ENCODE data around the gene DDC.
"Not testable (repeated sequence)": the region's sequence is repeated elsewhere in the genome, so short reads cannot be mapped to it uniquely, and the experiment has no call there.

DDC gene

GRCh38 chr7:50533866-50534265 lies 31.3 kb downstream of the DDC start:
- no peak overlapping the region for H3K4me3 ChIP-seq (ENCODE audit: low read depth, low read length)
- ChIA-PET CTCF (interaction anchor here (0.6 to 1.1 kb wide), 3 partner anchors 29 to 627 kb away, joined by 3 read pairs; no protein-coding TSS in a partner anchor), POLR2A (no interaction called here)
- no peak for DNase-seq (ENCODE audit: low read depth, low spot score)
- TF ChIP-seq CTCF (IDR thresholded peaks at IDR 0.05; ENCODE audit: insufficient read depth, low read length, missing control alignments): no peak

DNA sequence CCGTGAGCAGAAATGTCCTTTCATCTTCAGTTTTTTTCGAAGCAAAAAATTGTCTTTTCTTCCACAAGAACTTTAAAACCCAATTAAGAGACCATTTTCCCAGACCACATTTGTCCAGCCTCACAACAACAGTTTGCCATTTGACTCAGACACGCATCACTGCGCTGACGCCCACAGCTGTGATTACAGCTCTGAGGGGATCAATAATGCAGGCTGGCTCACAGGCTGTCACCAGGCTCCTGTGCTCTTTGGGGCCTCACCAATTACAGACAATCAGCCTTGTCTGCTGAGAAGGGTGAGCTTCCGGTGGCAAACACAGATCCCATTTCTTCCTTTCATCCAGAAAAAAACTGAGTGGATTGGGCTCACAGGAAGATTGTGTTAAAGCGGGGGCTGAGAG lies 33.3 kb downstream of the DDC start:
- POLR2A ChIA-PET: no interaction called here
- TF ChIP-seq CTCF (IDR thresholded peaks at IDR 0.05; ENCODE audit: insufficient read depth, low read length, missing control alignments): no peak
- DNase-seq (ENCODE audit: low read depth, low spot score): no peak
- H3K4me3 ChIP-seq (ENCODE audit: low read depth, low read length): no peak overlapping the region
- CTCF ChIA-PET: interaction anchor here (1.4 kb wide), 1 partner anchor 147 kb away, joined by 3 read pairs; no protein-coding TSS in a partner anchor

DNA sequence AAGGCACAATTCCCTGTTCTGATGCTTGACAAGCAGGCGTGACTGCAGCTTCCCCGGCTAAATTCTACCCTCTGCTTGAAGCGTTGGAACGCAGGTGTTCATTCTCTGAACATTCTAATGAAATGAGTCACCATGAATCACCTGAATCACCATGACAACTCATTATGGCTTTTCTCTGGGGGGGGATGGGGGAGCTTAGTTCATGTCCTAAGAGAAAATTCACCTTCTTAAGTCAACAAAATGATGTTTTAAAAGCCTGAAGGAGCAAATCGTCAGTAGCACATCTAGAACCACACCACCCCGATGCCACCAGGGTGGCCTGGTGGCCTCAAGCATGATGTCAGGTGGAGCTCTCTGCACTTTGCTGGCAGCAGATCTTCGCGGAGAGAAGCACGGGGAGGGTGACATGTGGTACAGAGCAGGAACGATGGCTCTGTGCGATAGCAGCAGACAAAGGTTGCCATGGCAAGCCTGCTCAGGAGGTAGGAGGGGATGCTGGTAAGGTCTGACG lies 33.7 kb downstream of the DDC start:
- TF ChIP-seq CTCF (IDR thresholded peaks at IDR 0.05; ENCODE audit: insufficient read depth, low read length, missing control alignments): no peak
- ChIA-PET POLR2A (no interaction called here), CTCF (no interaction called here)
- no peak for DNase-seq (ENCODE audit: low read depth, low spot score)
- no peak overlapping the region for H3K4me3 ChIP-seq (ENCODE audit: low read depth, low read length)

GRCh38 chr7:50530766-50531165 lies 34.4 kb downstream of the DDC start:
- no peak for DNase-seq (ENCODE audit: low read depth, low spot score)
- no peak for TF ChIP-seq CTCF (IDR thresholded peaks at IDR 0.05; ENCODE audit: insufficient read depth, low read length, missing control alignments)
- no peak overlapping the region for H3K4me3 ChIP-seq (ENCODE audit: low read depth, low read length)
- POLR2A ChIA-PET: no interaction called here
- CTCF ChIA-PET: no interaction called here

GRCh38 chr7:50529093-50529862 lies 35.9 kb downstream of the DDC start:
- no peak for DNase-seq (ENCODE audit: low read depth, low spot score)
- TF ChIP-seq CTCF (IDR thresholded peaks at IDR 0.05; ENCODE audit: insufficient read depth, low read length, missing control alignments): no peak
- ChIA-PET CTCF (no interaction called here), POLR2A (no interaction called here)
- no peak overlapping the region for H3K4me3 ChIP-seq (ENCODE audit: low read depth, low read length)

GRCh38 chr7:50528266-50529092 lies 36.7 kb downstream of the DDC start:
- POLR2A ChIA-PET: no interaction called here
- no peak for DNase-seq (ENCODE audit: low read depth, low spot score)
- no peak overlapping the region for H3K4me3 ChIP-seq (ENCODE audit: low read depth, low read length)

DNA sequence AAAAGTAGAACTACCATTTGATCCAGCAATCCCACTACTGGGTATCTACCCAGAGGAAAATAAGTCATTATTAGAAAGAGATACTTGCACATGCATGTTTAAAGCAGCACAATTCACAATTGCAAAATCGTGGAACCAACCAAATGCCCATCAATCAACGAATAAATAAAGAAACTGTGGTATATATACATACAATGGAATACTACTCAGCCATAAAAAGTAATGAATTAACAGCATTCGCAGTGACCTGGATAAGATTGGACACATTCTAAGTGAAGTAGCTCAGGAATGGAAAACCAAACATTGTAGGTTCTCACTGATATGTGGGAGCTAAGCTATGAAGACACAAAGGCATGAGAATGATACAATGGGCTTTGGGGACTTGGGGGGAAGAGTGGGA lies 45.9 kb downstream of the DDC start:
- POLR2A ChIA-PET; H3K4me3 ChIP-seq (ENCODE audit: low read depth, low read length); CTCF ChIA-PET; DNase-seq (ENCODE audit: low read depth, low spot score): not testable (repeated sequence)

More at GRCh38 chr7:50528266-50529092, 36.7 kb downstream of the DDC start:
- TF ChIP-seq CTCF (IDR thresholded peaks at IDR 0.05; ENCODE audit: insufficient read depth, low read length, missing control alignments): no peak
- CTCF ChIA-PET: no interaction called here
